ENCODE data around the gene MTHFD1. TPM values are rescaled to one million over a fixed set of nuclear protein-coding genes. Genes with fewer than 3 reads are reported as not detected.
A peak's percentile ranks its signal among the peaks of the same experiment; 100 is the strongest.

Gene MTHFD1
- total RNA-seq, 8 experiments from 2014 or later = 13.5 to 132 (median 38.5) TPM

- H3K4me1 ChIP-seq (replicated peaks in 1 of 2) = peaks cover 22 to 23% of the 10 kb centered on the region in 2 donors
- in situ Hi-C loops (cut with MboI; ENCODE audit: low pct_unique_long_range_greater_than_20kb in 2 of 9, low sequenced_read_pairs in 9 of 9, unreplicated experiment in 9 of 9) = no loop called here
- peak in 3 of 8 experiments; percentile 48 to 81 (median 78) for ATAC-seq (replicated peaks in 6 of 8)
- 76 to 96% (median 88%) methylated on average over 4 to 16 of the region's 17 CpGs; no CpG with 5 or more reads in 2 of the 10 experiments for WGBS, 10 experiments
- no peak overlapping the region for H3K27ac ChIP-seq
- no peak overlapping the region for H3K4me3 ChIP-seq
Observed at GRCh38 chr14:64442300-64442988, 54.3 kb downstream of the MTHFD1 start.

DNA sequence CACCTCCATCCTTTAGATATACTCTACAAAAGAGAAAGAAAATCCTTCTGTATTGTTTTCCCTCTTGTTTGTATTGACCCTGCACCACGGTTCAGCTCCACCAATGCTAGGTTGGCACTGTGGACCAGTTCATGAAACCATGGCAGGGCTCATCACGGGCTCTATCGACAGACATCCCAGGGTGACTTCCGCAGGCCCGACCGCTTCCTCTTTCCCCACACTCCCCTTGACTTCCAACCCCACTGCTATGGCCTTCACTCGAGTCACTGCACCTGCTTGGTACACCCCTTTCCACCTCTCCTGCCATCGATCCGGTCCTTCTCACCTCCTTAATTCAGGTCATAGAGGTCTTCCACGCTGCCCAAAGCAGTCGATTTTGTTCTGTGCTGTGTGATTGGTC, 56.0 kb downstream of the MTHFD1 start:
- in situ Hi-C loops (cut with MboI; ENCODE audit: low pct_unique_long_range_greater_than_20kb in 2 of 9, low sequenced_read_pairs in 9 of 9, unreplicated experiment in 9 of 9) = no loop called here
- WGBS, 10 experiments = 93 to 100% (median 99%) methylated on average over 2 to 9 of the region's 11 CpGs; no CpG with 5 or more reads in 3 of the 10 experiments
- Histone ChIP-seq H3K27ac (no peak overlapping the region), H3K4me1 (replicated peaks in 1 of 2) (peaks cover 22 to 23% of the 10 kb centered on the region in 2 donors), H3K4me3 (no peak overlapping the region)
- no peak for ATAC-seq (replicated peaks in 6 of 8)

- in situ Hi-C loops (cut with MboI; ENCODE audit: low pct_unique_long_range_greater_than_20kb in 2 of 9, low sequenced_read_pairs in 9 of 9, unreplicated experiment in 9 of 9) = no loop called here
- H3K4me3 ChIP-seq = no peak overlapping the region
- WGBS, 10 experiments = 60 to 100% (median 75%) methylated on average over 1 to 7 of the region's 7 CpGs; no CpG with 5 or more reads in 1 of the 10 experiments
- H3K27ac ChIP-seq = peak overlapping the region; percentile 21 to 55
- peak in 6 of 8 experiments; percentile 65 to 98 (median 91) for ATAC-seq (replicated peaks in 6 of 8)
- H3K4me1 ChIP-seq (replicated peaks in 1 of 2) = peaks cover 22 to 23% of the 10 kb centered on the region in 2 donors
Observed at GRCh38 chr14:64444984-64445845, 57.1 kb downstream of the MTHFD1 start.

GRCh38 chr14:64447876-64448670, 59.9 kb downstream of the MTHFD1 start:
- 80 to 100% (median 100%) methylated on average over 1 to 5 of the region's 5 CpGs; no CpG with 5 or more reads in 3 of the 10 experiments for WGBS, 10 experiments
- Histone ChIP-seq H3K4me3 (no peak overlapping the region), H3K27ac (no peak overlapping the region), H3K4me1 (replicated peaks in 1 of 2) (peaks cover 12 to 23% of the 10 kb centered on the region in 2 donors)
- peak in 1 of 8 experiments; percentile 82 for ATAC-seq (replicated peaks in 6 of 8)
- in situ Hi-C loops (cut with MboI; ENCODE audit: low pct_unique_long_range_greater_than_20kb in 2 of 9, low sequenced_read_pairs in 9 of 9, unreplicated experiment in 9 of 9) = no loop called here

- no peak overlapping the region for H3K27ac ChIP-seq
- no peak overlapping the region for H3K4me3 ChIP-seq
- ATAC-seq (replicated peaks in 6 of 8) = no peak
- peaks cover 5 to 12% of the 10 kb centered on the region in 2 donors for H3K4me1 ChIP-seq (replicated peaks in 1 of 2)
- in situ Hi-C loops (cut with MboI; ENCODE audit: low pct_unique_long_range_greater_than_20kb in 2 of 9, low sequenced_read_pairs in 9 of 9, unreplicated experiment in 9 of 9) = no loop called here
- 83 to 100% (median 100%) methylated on average over 1 to 2 of the region's 2 CpGs; no CpG with 5 or more reads in 5 of the 10 experiments for WGBS, 10 experiments
Observed at GRCh38 chr14:64450255-64450654, 62.1 kb downstream of the MTHFD1 start.

DNA sequence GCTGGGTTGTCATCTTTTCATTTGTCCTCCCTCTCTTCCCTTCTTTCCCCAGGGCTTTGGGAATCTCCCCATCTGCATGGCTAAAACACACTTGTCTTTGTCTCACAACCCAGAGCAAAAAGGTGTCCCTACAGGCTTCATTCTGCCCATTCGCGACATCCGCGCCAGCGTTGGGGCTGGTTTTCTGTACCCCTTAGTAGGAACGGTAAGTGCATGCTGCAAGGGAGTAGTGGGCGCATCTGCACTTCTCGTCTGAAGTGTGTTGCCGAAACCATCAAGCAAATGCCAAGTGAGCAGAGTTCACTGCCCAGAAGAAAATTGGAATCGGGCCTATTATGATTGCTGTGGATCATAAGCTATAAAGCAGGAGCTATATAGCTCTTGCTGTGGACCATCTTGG, 66.5 kb downstream of the MTHFD1 start:
- H3K27ac ChIP-seq = no peak overlapping the region
- H3K4me3 ChIP-seq = no peak overlapping the region
- in situ Hi-C loops (cut with MboI; ENCODE audit: low pct_unique_long_range_greater_than_20kb in 2 of 9, low sequenced_read_pairs in 9 of 9, unreplicated experiment in 9 of 9) = no loop called here
- 85 to 100% (median 94%) methylated on average over 1 to 10 of the region's 10 CpGs; no CpG with 5 or more reads in 1 of the 10 experiments for WGBS, 10 experiments
- no peak for ATAC-seq (replicated peaks in 6 of 8)
- no peaks in the 10 kb centered on the region for H3K4me1 ChIP-seq (replicated peaks in 1 of 2)

GRCh38 chr14:64459405-64460136, 71.4 kb downstream of the MTHFD1 start:
- Histone ChIP-seq H3K4me3 (no peak overlapping the region), H3K27ac (no peak overlapping the region), H3K4me1 (replicated peaks in 1 of 2) (peaks cover 3 to 5% of the 10 kb centered on the region in 2 donors)
- in situ Hi-C loops (cut with MboI; ENCODE audit: low pct_unique_long_range_greater_than_20kb in 2 of 9, low sequenced_read_pairs in 9 of 9, unreplicated experiment in 9 of 9) = no loop called here
- WGBS, 10 experiments = 15 to 100% (median 50%) methylated on average over 1 to 4 of the region's 4 CpGs; no CpG with 5 or more reads in 2 of the 10 experiments
- ATAC-seq (replicated peaks in 6 of 8) = peak in 3 of 8 experiments; percentile 91 to 94 (median 93)

DNA sequence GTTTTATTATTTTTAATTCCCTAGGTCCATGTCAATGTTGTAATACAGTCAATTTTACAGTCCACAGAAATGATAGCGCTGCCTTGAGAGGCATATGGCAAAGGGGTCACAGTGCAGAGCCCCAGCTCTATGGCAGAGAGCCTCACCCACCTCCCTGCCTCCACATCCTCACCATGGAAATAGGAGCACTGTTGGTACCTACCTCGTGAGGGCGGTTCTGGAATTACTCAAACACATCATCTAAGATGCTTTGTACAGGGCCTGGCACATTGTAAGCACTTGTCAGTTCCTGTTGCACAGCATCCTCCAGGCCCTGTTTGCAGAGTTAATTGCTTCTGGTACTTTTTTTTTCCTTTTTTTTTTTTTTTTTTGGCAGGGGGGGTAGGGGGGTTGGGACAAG, 73.1 kb downstream of the MTHFD1 start:
- ATAC-seq (replicated peaks in 6 of 8) = no peak
- WGBS, 10 experiments = 60 to 100% (median 100%) methylated on average over 1 to 3 of the region's 3 CpGs; no CpG with 5 or more reads in 5 of the 10 experiments
- no peak overlapping the region for H3K27ac ChIP-seq
- in situ Hi-C loops (cut with MboI; ENCODE audit: low pct_unique_long_range_greater_than_20kb in 2 of 9, low sequenced_read_pairs in 9 of 9, unreplicated experiment in 9 of 9) = no loop called here
- peaks cover 5 to 7% of the 10 kb centered on the region in 2 donors for H3K4me1 ChIP-seq (replicated peaks in 1 of 2)
- no peak overlapping the region for H3K4me3 ChIP-seq

- peaks cover 5 to 7% of the 10 kb centered on the region in 2 donors for H3K4me1 ChIP-seq (replicated peaks in 1 of 2)
- 80 to 100% (median 94%) methylated on average over 1 to 2 of the region's 2 CpGs; no CpG with 5 or more reads in 6 of the 10 experiments for WGBS, 10 experiments
- ATAC-seq (replicated peaks in 6 of 8) = no peak
- H3K27ac ChIP-seq = no peak overlapping the region
- in situ Hi-C loops (cut with MboI; ENCODE audit: low pct_unique_long_range_greater_than_20kb in 2 of 9, low sequenced_read_pairs in 9 of 9, unreplicated experiment in 9 of 9) = no loop called here
- H3K4me3 ChIP-seq = no peak overlapping the region
Observed at GRCh38 chr14:64463195-64463594, 75.0 kb downstream of the MTHFD1 start.

DNA sequence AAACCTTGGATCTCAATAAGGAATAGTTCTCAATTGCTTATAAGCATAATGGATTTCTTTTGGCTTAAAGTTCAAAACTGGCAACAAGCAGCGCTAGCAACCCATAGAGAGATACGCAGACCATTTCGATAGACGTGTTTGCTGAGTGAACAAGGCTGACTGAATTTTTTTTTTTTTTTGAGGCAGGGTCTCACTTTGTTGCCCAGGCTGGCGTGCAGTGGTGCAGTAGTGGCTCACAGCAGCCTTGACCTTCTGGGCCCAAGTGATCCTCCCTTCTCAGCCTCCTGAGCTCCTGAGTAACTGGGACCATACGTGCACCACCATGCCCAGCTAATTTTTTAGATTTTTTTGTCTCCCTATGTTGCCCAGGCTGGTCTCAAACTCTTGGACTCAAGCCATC, 75.7 kb downstream of the MTHFD1 start:
- WGBS, 10 experiments = 90 to 100% (median 97%) methylated on average over 2 to 6 of the region's 6 CpGs; no CpG with 5 or more reads in 2 of the 10 experiments
- in situ Hi-C loops (cut with MboI; ENCODE audit: low pct_unique_long_range_greater_than_20kb in 2 of 9, low sequenced_read_pairs in 9 of 9, unreplicated experiment in 9 of 9) = no loop called here
- Histone ChIP-seq H3K27ac (no peak overlapping the region), H3K4me3 (no peak overlapping the region), H3K4me1 (replicated peaks in 1 of 2) (peaks cover 5 to 7% of the 10 kb centered on the region in 2 donors)
- no peak for ATAC-seq (replicated peaks in 6 of 8)

- no peak overlapping the region for H3K27ac ChIP-seq
- WGBS, 10 experiments = 0 to 50% (median 21%) methylated on average over 1 to 6 of the region's 6 CpGs; no CpG with 5 or more reads in 2 of the 10 experiments
- in situ Hi-C loops (cut with MboI; ENCODE audit: low pct_unique_long_range_greater_than_20kb in 2 of 9, low sequenced_read_pairs in 9 of 9, unreplicated experiment in 9 of 9) = no loop called here
- peak overlapping the region; percentile 51 to 90 (median 79) for H3K4me3 ChIP-seq
- peaks cover 5 to 7% of the 10 kb centered on the region in 2 donors for H3K4me1 ChIP-seq (replicated peaks in 1 of 2)
- no peak for ATAC-seq (replicated peaks in 6 of 8)
Observed at GRCh38 chr14:64464651-64465050, 76.5 kb downstream of the MTHFD1 start.

Data from motor neuron (in vitro differentiated cells).